Measurements from ENCODE around the gene XXYLT1.

XXYLT1 gene

GRCh38 chr3:195072916-195073564, 197.9 kb downstream of the XXYLT1 start:
- FAIRE-seq: no peak

GRCh38 chr3:195071916-195072820, 198.8 kb downstream of the XXYLT1 start:
- FAIRE-seq: no peak

- FAIRE-seq: no peak
These were observed 199.8 kb downstream of the XXYLT1 start for GRCh38 chr3:195071011-195071728.

GRCh38 chr3:195070336-195070735, 200.6 kb downstream of the XXYLT1 start:
- no peak for FAIRE-seq

GRCh38 chr3:195069501-195070251, 201.3 kb downstream of the XXYLT1 start:
- FAIRE-seq: no peak

- FAIRE-seq: no peak
These were observed 202.6 kb downstream of the XXYLT1 start for GRCh38 chr3:195068084-195069080.

GRCh38 chr3:195066441-195066841, 204.5 kb downstream of the XXYLT1 start:
- no peak for FAIRE-seq

- FAIRE-seq: no peak
These were observed 205.1 kb downstream of the XXYLT1 start for GRCh38 chr3:195065864-195066185.

- FAIRE-seq: no peak
These were observed 205.7 kb downstream of the XXYLT1 start for GRCh38 chr3:195065142-195065863.

- no peak for FAIRE-seq
These were observed 206.5 kb downstream of the XXYLT1 start for GRCh38 chr3:195064300-195064931.

GRCh38 chr3:195063581-195064193, 207.3 kb downstream of the XXYLT1 start:
- no peak for FAIRE-seq

- FAIRE-seq: no peak
These were observed 208.0 kb downstream of the XXYLT1 start for GRCh38 chr3:195062866-195063540.

GRCh38 chr3:195061756-195062655, 209.0 kb downstream of the XXYLT1 start:
- FAIRE-seq: no peak

GRCh38 chr3:195060531-195061291, 210.2 kb downstream of the XXYLT1 start:
- no peak for FAIRE-seq

- FAIRE-seq: no peak
These were observed 210.8 kb downstream of the XXYLT1 start for GRCh38 chr3:195060217-195060481.

- FAIRE-seq: no peak
These were observed 211.3 kb downstream of the XXYLT1 start for GRCh38 chr3:195059471-195060216.

- FAIRE-seq: no peak
These were observed 212.0 kb downstream of the XXYLT1 start for GRCh38 chr3:195059006-195059350.

All from islet of Langerhans (tissue), 1 donor.